MV-4-11 (cell line): ENCODE measurements around the gene TF.
"Not testable (repeated sequence)": the region's sequence is repeated elsewhere in the genome, so short reads cannot be mapped to it uniquely, and the experiment has no call there.

ENCODE experiments used
- DNase-seq: peaks from one replicate; lab custom pipeline; 2025; lab: John Stamatoyannopoulos, UW

Gene TF

DNA sequence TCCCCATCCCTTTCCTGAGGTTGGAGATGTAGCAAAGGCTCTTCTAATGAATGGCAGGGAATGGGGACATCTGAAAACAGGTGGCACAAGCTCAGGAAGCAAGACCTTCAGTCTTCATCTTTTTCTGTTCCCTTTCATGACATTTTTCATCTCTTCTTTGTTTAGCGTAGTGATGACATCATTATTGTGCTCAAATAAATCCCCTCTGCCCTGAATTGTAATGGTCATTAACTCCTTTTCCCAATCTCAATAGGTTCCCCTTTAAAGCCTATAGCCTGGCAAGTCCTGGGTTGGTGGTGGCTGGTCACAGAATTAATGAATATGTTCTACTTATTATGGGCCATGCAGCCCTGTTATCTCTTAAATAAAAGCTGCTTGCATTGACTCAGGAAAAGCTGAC lies 21.4 kb downstream of the TF start:
- DNase-seq = no peak

DNA sequence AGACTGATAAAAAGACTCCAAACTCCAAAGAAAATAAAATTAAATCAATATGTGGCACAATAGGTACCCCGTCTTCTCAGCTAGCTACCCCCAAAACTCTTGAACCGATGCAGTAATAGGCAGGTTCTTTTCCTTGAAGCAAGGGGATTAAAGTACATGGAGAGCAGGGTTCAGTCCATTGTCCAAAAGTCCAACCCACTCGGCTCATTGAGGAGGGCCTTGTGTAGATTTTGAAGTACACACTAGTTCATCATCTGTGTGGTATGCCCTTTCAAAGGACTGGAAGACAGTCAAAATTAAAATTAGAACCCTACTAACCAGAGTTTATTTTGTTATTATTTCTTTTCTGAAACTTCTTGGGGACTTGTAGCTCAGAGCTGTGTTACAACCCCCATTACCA lies 23.3 kb downstream of the TF start:
- no peak for DNase-seq

DNA sequence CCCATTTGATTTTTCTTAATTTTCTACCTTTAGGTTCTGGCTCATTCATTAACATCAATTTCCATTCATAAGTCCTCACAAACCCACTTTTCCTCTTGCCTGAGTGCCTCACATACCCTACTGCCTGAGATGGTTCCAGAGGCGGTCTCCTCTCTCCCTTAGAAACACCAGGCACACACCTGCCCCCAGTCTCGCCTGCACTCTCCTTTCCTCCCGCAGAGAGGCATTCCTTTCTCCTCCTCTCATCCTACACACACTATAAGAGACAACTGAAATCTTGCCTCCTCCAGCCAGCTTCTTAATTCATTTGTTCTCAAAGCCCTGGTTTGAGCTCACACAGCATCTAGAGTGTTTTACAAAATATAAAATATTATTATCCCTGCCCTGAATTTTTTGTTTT lies 27.5 kb downstream of the TF start:
- DNase-seq = no peak

DNA sequence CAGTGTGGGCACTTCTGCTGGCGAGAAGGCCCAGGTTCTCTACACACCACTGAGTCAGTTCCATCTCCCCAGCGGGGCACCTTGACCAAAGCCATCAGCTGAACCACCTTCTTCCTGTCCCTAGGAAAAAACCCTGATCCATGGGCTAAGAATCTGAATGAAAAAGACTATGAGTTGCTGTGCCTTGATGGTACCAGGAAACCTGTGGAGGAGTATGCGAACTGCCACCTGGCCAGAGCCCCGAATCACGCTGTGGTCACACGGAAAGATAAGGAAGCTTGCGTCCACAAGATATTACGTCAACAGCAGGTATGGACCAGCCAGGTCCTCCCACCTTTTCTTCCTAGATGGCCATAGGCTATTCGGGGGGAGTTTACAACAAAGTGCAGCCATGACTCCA lies 29.1 kb downstream of the TF start:
- DNase-seq = no peak

DNA sequence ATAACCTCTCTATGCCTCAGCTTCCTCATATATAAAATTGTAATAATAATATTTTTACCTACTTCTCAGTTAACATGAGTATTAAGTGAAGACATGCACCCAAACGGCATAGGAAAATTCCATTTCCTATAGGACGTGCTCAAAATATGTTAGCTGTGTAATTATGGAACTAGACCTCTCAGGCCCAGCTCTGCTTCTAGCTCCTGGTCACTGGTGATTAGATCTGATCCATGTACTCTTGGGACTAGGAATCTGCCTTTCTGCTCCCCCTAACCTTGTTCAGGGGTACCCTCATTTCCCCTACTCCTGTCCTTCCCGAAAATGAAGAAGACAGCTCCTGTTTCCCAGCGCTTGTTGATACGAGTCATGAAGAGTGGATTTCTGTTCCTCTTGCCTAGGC lies 29.6 kb downstream of the TF start:
- no peak for DNase-seq

DNA sequence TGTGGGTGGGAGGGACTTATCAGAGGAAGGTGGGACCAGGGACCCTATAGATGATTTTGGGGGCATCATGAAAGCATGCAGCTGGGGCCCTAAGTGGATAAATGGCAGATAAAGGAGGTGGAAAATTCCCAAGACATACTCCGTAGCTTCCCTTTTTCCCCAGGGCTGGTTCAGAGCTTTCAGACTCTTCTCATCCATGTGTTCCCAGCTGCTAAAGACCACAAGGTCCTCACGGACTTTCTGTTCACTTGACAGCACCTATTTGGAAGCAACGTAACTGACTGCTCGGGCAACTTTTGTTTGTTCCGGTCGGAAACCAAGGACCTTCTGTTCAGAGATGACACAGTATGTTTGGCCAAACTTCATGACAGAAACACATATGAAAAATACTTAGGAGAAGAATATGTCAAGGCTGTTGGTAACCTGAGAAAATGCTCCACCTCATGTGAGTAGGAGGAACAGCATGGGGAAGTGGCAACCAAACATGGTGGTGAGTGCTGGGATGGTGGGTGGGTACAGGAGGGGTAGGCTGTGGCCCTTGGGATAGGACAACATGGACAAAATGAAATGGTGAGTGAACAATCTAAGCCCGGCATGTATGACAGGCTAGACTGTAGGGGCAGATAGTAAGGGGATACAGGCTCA lies 30.7 kb downstream of the TF start:
- no peak for DNase-seq

DNA sequence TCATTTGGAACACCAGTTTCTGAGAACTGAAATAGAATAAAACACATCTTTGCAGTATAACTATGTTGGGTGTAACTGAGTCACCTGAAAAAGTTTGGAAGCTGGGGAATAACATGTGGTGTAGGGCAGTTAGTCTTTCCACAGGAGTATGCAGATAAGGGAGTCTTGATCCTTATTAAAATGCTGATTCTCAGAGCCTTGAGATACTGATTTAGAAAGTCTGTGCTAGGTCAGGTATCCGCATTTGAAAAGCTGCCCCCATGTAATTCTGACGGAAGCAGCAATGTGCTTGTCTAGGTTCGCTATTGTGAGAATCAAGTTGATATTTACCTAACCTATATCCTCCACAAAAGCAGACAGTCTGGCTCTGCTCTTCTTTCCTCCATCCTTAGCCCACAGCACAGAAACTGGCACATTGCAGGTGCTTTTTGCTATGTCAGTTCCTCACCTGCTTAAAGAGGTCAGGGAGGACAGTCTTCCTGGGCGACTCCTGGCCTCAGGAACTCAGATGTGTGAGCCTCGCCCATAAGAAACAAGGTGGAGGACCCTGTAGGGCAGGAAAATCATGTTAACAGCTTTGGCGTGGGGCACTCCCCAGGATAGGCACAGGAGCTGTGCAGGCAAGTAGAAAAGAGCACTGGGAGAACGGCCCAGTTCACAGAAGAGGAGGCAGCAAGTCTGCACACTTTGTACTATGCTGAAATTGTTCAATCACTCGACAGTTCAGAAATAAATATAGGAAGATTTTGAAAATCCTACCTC lies 31.8 kb downstream of the TF start:
- DNase-seq = no peak

DNA sequence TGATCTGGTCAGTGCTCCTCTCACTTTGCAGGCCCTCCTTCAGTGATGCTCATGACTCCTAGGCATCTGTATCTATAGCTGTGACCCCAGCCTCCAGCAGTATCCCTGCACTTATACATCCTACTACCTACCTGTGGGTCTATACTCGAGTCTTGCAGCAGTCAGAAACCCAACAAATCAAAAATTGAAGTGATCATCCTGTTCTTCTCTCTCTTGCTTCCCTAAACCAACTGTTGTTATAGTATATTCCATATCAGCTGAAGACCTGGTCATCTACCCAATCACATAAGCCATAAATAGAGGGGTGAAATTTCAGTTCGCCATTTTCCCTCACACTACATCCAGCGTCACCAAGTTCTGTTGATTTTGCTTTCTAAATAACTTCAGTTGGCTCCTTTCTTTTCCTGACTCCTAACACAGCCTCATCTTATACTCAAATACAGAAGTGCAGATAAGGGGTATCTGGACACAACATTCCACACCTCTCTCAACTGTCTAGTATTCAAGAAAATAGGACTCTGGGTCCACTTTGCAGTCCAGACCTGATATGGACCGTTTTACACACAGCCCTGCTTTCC lies 33.5 kb downstream of the TF start:
- no peak for DNase-seq

DNA sequence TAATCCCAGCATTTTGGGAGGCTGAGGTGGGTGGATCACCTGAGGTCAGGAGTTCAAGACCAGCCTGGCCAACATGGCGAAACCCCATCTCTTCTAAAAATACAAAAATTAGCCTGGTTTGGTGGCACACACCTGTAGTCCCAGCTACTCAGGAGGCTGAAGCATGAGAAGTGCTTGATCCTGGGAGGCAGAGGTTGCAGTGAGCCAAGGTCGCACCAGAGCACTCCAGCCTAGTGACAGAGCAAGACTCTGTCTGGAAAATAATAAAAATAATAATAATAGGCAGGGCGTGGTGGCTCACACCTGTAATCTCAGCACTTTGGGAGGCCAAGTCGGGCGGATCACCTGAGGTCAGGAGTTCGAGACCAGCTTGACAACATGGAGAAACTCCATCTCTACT lies 34.6 kb downstream of the TF start:
- not testable (repeated sequence) for DNase-seq

DNA sequence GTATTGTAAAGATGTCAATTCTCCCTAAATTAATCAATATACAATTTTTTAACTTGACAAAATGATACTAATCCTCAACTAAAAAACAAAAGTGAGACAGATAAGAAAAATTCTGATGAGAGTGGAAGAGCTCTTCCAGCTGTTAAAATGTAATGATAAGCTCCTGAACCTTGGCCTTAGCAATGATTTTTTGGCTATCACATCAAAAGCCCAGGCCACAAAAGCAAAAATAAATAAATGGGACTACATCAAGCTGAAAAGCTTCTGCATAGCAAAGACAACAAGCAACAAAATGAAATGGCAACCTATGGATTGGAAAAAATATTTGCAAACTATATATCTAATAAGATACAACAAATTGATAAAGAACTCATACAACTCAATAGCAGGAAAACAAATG lies 35.4 kb downstream of the TF start:
- DNase-seq = no peak

DNA sequence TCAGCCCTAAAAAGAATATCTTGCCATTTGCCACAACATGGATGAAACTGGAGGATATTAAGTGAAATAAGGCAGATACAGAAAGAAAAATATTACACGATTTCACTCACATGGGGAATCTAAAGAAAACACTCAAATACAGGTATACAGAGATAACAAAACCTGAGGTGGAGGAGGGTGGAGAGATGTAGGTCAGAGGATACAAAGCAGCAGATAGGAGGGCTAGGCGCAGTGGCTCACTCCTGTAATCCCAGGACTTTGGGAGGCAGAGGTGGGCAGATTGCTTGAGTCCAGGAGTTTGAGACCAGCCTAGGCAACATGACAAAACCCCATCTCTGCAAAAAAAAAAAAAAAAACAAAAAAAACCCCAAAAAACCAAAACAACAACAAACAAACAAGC lies 36.3 kb downstream of the TF start:
- no peak for DNase-seq

DNA sequence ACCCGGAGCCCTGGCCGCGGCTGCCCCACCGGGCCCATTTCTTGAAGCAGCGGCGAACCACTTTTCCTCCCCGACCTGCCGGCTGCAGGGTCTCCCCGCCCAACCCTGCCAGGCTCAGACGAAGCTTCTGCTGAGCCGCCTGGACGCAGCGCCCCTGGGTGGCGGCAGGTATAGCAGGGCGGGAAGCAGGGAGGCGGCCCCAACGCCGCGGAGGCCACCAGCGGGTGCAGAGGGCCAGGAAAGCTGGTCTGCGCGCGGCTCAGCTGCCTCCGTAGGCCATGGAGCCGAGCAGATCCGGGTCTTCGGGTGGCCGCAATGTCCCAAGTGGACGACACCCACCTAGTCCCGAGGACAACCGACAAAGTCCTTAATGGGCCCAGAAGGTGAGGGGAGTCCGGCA lies 37.6 kb downstream of the TF start:
- no peak for DNase-seq

DNA sequence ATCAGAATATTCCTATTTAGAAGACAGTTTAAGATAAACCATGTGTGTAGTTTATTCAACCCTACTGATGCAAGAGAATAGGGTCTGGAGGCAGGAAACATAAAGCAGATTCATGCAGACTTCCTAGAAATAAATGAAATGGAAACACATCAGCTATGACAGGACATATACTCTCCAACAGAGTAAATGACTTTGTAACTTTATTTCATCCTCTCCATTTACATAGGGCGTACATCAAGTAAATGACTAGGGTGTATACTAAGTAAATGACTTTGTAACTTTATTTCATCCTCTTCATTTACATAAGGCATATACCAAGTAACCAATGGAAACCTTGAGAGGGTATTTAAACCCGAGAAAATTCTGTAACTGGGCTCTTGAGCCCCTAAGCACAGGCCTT lies 41.8 kb downstream of the TF start:
- no peak for DNase-seq

DNA sequence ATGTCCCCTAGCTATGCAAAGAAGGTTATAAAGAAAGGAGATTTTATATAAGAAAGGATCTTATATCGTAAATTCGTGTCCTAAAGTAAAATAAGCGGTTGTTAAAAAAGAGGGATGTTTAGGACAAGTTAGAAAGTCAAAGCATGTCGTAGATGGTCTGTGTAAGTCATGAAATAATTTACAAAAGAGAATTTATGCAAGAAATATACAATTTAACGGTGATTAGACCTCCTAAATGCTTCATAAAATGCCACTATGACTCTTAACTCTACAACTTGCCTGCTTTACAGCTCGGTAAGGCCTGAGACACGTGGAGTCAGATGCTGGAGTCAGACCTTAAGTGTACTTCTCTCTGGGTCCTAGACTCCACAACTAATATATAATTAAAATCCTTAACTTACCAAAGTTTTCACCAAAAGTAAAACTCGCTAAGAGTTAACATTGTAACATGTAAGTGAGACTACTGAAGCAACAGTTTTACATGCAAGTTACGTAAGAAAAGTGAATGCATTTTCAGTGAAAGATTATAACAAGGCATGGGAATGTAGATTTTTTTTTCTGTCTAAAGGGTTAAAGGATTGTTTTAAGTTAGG lies 46.1 kb downstream of the TF start:
- DNase-seq = no peak

DNA sequence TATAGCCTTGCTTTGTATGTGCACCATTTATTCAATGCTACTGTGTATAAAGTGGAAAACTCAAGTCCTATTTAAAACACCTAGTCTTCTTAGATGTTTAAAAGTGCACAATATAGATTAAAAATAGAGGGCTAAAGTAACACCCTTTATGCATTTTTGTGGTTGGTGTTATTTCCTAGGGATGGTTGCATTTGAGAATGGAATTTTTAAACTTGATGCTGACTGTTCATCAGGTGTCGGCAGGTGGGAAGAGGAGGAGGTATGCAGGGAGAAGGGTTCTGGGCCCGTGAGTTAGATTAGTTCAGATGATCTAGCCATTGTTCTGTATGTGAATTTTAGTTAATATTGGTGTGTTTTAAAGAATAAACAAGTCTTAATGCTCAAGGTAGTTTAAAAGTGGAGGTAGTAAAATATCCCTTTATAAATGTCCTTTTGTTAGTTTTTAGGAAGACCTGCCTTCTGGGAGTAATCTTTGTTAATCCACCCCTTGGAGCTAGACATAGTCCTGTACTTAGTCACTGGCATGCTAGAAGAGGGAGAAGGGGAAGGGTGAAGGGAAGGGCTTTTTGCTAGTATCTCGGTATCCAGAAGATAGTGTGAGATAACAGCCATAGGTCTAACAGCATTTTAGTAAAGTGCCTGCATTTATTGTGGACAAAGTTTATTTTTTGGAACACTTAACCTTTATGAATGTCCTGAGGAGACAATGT lies 51.4 kb downstream of the TF start:
- no peak for DNase-seq

DNA sequence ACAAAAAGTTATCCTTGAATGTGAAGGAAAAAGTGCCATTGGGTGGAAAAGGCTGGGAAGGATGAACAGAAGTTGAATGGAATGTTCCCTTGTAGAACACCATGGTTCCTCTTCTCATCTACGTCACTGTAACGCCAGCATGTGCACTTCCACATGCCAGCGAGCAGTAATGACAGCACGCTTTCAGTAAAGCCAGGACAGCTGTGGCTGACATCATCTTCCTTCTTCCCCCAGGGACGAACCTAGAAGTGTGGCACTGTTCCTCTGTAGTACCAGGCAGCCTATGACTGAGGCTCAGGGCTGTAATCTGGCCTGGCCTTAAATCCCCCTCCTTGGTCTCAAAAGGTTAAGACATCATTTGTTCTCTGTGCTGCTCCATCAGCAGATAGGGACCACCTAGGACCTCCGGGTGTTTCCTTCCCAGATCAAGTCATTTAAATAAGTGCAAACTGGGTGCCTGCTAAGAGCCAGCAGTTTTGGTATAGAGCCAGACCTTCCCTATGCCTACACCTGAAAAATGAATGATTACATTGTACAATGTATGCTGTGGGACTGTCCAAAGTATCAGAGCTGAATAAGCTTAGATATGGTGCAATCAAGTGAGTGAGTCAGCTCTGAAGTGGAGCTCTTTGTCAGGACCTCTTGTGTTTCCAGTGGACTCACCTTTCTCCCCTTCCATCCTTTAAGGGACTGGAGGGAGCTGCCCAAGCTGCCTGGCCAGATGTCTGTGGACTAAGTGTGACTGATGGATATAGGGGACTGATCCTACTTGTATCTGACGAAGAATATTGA lies 53.8 kb downstream of the TF start:
- peak; percentile 78 for DNase-seq

DNA sequence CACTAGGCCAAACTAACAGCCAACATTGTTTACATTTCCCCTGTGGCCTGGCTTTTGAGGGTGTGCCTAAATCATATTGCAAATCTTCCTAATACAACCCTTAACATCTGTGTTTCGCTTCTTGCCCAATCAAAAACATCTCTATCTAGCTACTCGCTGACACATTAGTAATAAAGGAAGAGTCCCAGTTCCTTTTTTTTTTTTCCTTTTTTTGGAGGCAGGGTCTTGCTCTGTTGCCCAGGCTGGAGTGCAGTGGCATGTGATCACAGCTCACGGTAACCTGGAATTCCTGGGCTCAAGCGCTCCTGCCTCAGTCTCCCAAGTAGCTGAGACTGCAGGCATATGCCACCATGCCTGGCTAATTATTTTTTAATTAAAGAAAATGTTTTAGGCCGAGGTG lies 57.3 kb downstream of the TF start:
- DNase-seq = peak; percentile 71

DNA sequence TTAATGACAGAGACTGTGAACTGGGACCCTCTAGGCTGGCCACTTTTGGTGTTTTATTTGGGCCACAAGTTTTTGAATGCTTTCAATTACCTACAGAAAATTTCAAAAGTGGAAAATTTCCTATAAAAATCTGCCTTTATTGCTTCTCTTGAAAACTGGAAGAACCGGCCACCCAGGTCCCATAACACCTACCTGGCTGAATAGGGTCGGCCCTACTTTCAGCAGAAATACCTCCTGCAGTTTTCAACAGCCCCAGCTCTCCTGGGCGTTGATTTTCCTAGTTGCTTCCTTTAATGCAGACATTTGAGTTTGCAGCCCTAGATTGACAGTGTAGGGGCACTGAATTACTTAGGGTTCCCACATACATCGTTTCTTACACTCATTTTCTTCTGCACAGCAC lies 58.7 kb downstream of the TF start:
- no peak for DNase-seq

DNA sequence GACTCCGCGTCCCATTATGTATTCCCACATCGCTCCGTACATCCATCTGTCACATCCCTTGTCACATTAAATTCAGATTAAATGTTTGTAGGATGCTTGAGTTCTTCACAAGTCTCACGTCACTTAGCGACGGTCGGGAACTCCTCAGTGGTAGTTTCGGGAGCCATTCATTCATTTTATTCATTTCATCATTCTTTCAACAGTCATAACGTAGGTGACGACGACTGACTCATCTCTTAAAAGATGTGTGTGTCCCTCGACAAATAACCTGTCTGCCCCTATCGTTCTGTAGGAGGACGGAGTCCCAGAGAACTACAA lies 59.1 kb downstream of the TF start:
- DNase-seq = no peak

DNA sequence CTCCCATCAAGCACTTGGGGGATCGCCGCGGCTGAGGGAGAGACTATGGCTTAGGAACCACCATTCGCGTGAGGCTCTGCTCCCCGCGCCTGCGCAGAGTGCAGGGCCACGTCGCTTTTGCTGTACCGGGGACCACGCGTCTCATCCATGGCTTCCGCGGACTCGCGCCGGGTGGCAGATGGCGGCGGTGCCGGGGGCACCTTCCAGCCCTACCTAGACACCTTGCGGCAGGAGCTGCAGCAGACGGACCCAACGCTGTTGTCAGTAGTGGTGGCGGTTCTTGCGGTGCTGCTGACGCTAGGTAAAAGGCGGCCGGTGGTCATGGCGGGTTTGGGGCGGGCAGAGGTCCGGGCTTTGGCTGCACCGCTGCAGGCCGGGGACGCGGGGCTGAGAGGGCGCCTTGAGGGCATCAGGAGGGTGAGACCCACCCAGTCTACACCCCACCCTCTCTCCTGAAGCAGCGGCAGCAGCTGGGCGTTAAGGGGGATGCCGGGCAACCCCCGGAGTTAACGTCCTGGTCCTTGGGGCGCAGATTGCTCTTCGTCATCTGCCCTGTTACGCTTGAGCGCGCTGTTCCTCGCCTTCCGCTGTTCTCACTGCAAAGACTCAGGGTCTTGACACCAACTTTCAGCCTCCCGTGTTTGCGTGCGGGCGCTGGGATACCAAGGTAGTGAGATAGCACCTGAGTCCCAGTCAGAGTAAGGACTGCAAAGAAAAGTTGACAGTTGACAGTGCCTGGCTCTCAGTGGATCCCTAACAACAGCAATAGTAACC lies 59.7 kb downstream of the TF start, which contains the start of gene SRPRB:
TSS of gene SRPRB (plus strand) at position 114 of the 774 bp plus-strand sequence. CDS start at position 148, 34 bp downstream.
- peak; percentile 91 for DNase-seq

DNA sequence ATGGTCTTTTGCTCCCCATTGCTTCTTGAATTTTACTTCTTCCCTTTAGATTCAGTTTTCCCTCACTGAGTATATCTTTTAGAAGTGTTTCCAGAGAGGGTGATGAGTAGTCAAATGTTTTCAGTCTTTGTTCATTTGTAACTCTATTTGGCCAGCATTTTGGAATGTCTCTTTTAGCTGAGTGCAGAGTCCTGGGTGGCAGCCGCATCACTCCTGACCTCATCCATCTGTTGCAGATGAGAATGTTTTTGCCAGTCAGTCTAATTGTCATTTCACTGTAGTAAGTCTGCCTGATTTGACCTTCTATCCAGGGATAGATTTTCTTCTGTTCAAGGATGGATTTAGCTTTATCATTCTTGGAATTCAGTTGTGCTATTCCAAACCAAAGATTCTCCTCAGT lies 66.7 kb downstream of the TF start:
- DNase-seq = no peak
